SK-N-SH treated with all-trans-retinoic acid at 6 μM for 48 hours (cell line): ENCODE results near the gene MDGA2.

Source experiments
- ATAC-seq: fragments of 200-7000 bp; cut with Tn5 transposase; 3 replicates; pipeline ENCODE4 v1.9.1; 2020; ENCODE audit warnings: mild to moderate bottlenecking, moderate library complexity
- ARNTL ChIP-seq: fragments of 450-650 bp; formaldehyde crosslinking; IDR thresholded peaks from 2 replicates; pipeline ENCODE4 v1.5.0; 2020; ENCODE audit warnings: low read depth, mild to moderate bottlenecking, moderate library complexity, borderline replicate concordance
- BACH2 ChIP-seq: fragments of 250-450 bp; sonication (Bioruptor Pico); IDR thresholded peaks from 2 replicates; pipeline ENCODE4 v1.9.0; 2021; ENCODE audit warnings: mild to moderate bottlenecking, borderline replicate concordance
- CREB5 ChIP-seq: fragments of 250-450 bp; sonication (Bioruptor Pico); IDR thresholded peaks from 2 replicates; pipeline ENCODE4 v1.5.1; 2020; ENCODE audit warnings: low read depth, mild to moderate bottlenecking, moderate library complexity
- CSDC2 ChIP-seq: fragments of 250-450 bp; sonication (Bioruptor Pico); IDR thresholded peaks from 2 replicates; pipeline ENCODE4 v1.5.0; 2020; ENCODE audit warnings: mild to moderate bottlenecking, moderate library complexity
- CSRNP3 ChIP-seq: fragments of 250-450 bp; sonication (Bioruptor Pico); IDR thresholded peaks from 2 replicates; pipeline ENCODE4 v1.5.1; 2021; ENCODE audit warnings: mild to moderate bottlenecking, moderate library complexity
- ESRRG ChIP-seq: fragments of 250-450 bp; sonication (Bioruptor Pico); IDR thresholded peaks from 2 replicates; pipeline ENCODE4 v1.6.1; 2021; ENCODE audit warnings: mild to moderate bottlenecking
- GLIS3 ChIP-seq: fragments of 250-450 bp; sonication (Bioruptor Pico); IDR thresholded peaks from 2 replicates; pipeline ENCODE4 v1.5.0; 2020; ENCODE audit warnings: mild to moderate bottlenecking, moderate library complexity
- ISL1 ChIP-seq: fragments of 250-450 bp; sonication (Bioruptor Pico); IDR thresholded peaks from 2 replicates; pipeline ENCODE4 v2.1.2; 2022; ENCODE audit warnings: mild to moderate bottlenecking, moderate library complexity
- OSR1 ChIP-seq: fragments of 250-450 bp; sonication (Bioruptor Pico); IDR thresholded peaks from 2 replicates; pipeline ENCODE4 v1.8.0; 2022; ENCODE audit warnings: moderate library complexity, mild to moderate bottlenecking, inconsistent platforms
- PATZ1 ChIP-seq: fragments of 250-450 bp; sonication (Bioruptor Pico); IDR thresholded peaks from 2 replicates; pipeline ENCODE4 v1.8.0; 2020; ENCODE audit warnings: mild to moderate bottlenecking, moderate library complexity, borderline replicate concordance
- PPARA ChIP-seq: fragments of 250-450 bp; sonication (Bioruptor Pico); IDR thresholded peaks from 2 replicates; pipeline ENCODE4 v1.5.0; 2020; ENCODE audit warnings: mild to moderate bottlenecking, borderline replicate concordance
- RARB ChIP-seq: fragments of 250-450 bp; sonication (Bioruptor Pico); IDR thresholded peaks from 2 replicates; pipeline ENCODE4 v1.8.0; 2021; ENCODE audit warnings: mild to moderate bottlenecking, moderate library complexity
- SNAI2 ChIP-seq: fragments of 250-450 bp; sonication (Bioruptor Pico); IDR thresholded peaks from 2 replicates; pipeline ENCODE4 v1.5.0; 2020; ENCODE audit warnings: mild to moderate bottlenecking, moderate library complexity
- TCF4 ChIP-seq: fragments of 250-450 bp; sonication (Bioruptor Pico); IDR thresholded peaks from 2 replicates; pipeline ENCODE4 v1.8.0; 2021; ENCODE audit warnings: mild to moderate bottlenecking, moderate library complexity, borderline replicate concordance
- TOX ChIP-seq: fragments of 250-450 bp; sonication (Bioruptor Pico); IDR thresholded peaks from 2 replicates; pipeline ENCODE4 v1.8.0; 2021; ENCODE audit warnings: mild to moderate bottlenecking, moderate library complexity, borderline replicate concordance
- TSHZ2 ChIP-seq: fragments of 250-450 bp; sonication (Bioruptor Pico); IDR thresholded peaks from 2 replicates; pipeline ENCODE4 v1.5.0; 2020; ENCODE audit warnings: mild to moderate bottlenecking, moderate library complexity
- ZFP30 ChIP-seq: fragments of 450-650 bp; formaldehyde crosslinking; IDR thresholded peaks from 2 replicates; pipeline ENCODE4 v1.5.0; 2022; ENCODE audit warnings: mild to moderate bottlenecking, moderate library complexity
- ZNF565 ChIP-seq: fragments of 450-650 bp; formaldehyde crosslinking; conservative IDR thresholded peaks from 2 replicates; pipeline ENCODE4 v1.5.0; 2020; ENCODE audit warnings: low read depth, mild to moderate bottlenecking, moderate library complexity
- ZNF70 ChIP-seq: fragments of 450-650 bp; formaldehyde crosslinking; IDR thresholded peaks from 2 replicates; pipeline ENCODE4 v1.5.0; 2020; ENCODE audit warnings: mild to moderate bottlenecking, moderate library complexity
- ZNF8 ChIP-seq: fragments of 450-650 bp; formaldehyde crosslinking; IDR thresholded peaks from 2 replicates; pipeline ENCODE4 v1.5.0; 2020; ENCODE audit warnings: mild to moderate bottlenecking, moderate library complexity

The MDGA2 gene

GRCh38 chr14:46964378-46964777 lies 711.0 kb downstream of the MDGA2 start:
- no peak for ATAC-seq
- TF ChIP-seq TOX (CRISPR knock-in tag), result no peak
- TF ChIP-seq TSHZ2 (CRISPR knock-in tag), result no peak
- TF ChIP-seq RARB (CRISPR knock-in tag), result no peak
- no peak for TF ChIP-seq PPARA (CRISPR knock-in tag)
- TF ChIP-seq OSR1 (CRISPR knock-in tag), result no peak
- no peak for TF ChIP-seq CREB5 (CRISPR knock-in tag)
- TF ChIP-seq BACH2 (CRISPR knock-in tag), result no peak
- TF ChIP-seq CSRNP3 (CRISPR knock-in tag), result no peak
- no peak for TF ChIP-seq ZNF565 (CRISPR knock-in tag)
- TF ChIP-seq ZNF70 (CRISPR knock-in tag), result no peak
- no peak for TF ChIP-seq PATZ1 (CRISPR knock-in tag)
- no peak for TF ChIP-seq ZFP30 (CRISPR knock-in tag)
- TF ChIP-seq SNAI2 (CRISPR knock-in tag), result no peak
- no peak for TF ChIP-seq GLIS3 (CRISPR knock-in tag)
- no peak for TF ChIP-seq ESRRG
- no peak for TF ChIP-seq ARNTL (CRISPR knock-in tag)

GRCh38 chr14:46951103-46951502 lies 724.3 kb downstream of the MDGA2 start:
- ATAC-seq, result no peak
- no peak for TF ChIP-seq SNAI2 (CRISPR knock-in tag)
- TF ChIP-seq ISL1 (CRISPR knock-in tag), result no peak
- no peak for TF ChIP-seq ZNF565 (CRISPR knock-in tag)
- no peak for TF ChIP-seq RARB (CRISPR knock-in tag)
- no peak for TF ChIP-seq PPARA (CRISPR knock-in tag)
- TF ChIP-seq ZNF70 (CRISPR knock-in tag), result no peak
- TF ChIP-seq ESRRG, result no peak
- TF ChIP-seq BACH2 (CRISPR knock-in tag), result no peak
- no peak for TF ChIP-seq ZNF8 (CRISPR knock-in tag)
- no peak for TF ChIP-seq TCF4 (CRISPR knock-in tag)
- no peak for TF ChIP-seq OSR1 (CRISPR knock-in tag)
- no peak for TF ChIP-seq ZFP30 (CRISPR knock-in tag)
- TF ChIP-seq PATZ1 (CRISPR knock-in tag), result no peak
- TF ChIP-seq CSDC2 (CRISPR knock-in tag), result no peak
- no peak for TF ChIP-seq TOX (CRISPR knock-in tag)
- no peak for TF ChIP-seq CSRNP3 (CRISPR knock-in tag)
- no peak for TF ChIP-seq TSHZ2 (CRISPR knock-in tag)
- TF ChIP-seq, all 23 proteins: peak for 0
